Head of caudate nucleus (tissue), 42 donors: ENCODE results near the gene CRYBA4.
A peak's percentile ranks its signal among the peaks of the same experiment; 100 is the strongest.

Source experiments
- DNase-seq, 42 donors: peaks; one replicate each; pipeline versions ENCODE4 v3.0.0 to v3.0.0-alpha.2; 2020 to 2021; ENCODE audit warnings: mixed read lengths in 7 of 42
- intact Hi-C: fragments of 100-400 bp; cut with DNase I; formaldehyde crosslinking; loops from one replicate; pipeline ENCODE4 v1.15.0; 2022

CRYBA4 gene

GRCh38 chr22:26672590-26673468, 51.1 kb downstream of the CRYBA4 start:
- intact Hi-C loops: no loop called here
- peak; percentile 79 to 96 (median 90) for DNase-seq

GRCh38 chr22:26673486-26673885, 51.7 kb downstream of the CRYBA4 start:
- intact Hi-C loops: no loop called here

GRCh38 chr22:26674211-26675190, 52.7 kb downstream of the CRYBA4 start:
- intact Hi-C loops: no loop called here
- DNase-seq: peak in 1 of 42 donors; percentile 12

More at GRCh38 chr22:26673486-26673885, 51.7 kb downstream of the CRYBA4 start:
- peak in 1 of 42 donors; percentile 17 for DNase-seq

- intact Hi-C loops: no loop called here
- no peak for DNase-seq
Observed at GRCh38 chr22:26675687-26676268, 54.0 kb downstream of the CRYBA4 start.

GRCh38 chr22:26677217-26677616, 55.5 kb downstream of the CRYBA4 start:
- no peak for DNase-seq
- intact Hi-C loops: no loop called here

GRCh38 chr22:26679003-26679629, 57.4 kb downstream of the CRYBA4 start:
- DNase-seq: peak; percentile 26 to 90 (median 80)
- intact Hi-C loops: no loop called here
